ENCODE results near the gene PPP1R12B. TPM values are rescaled to one million over a fixed set of nuclear protein-coding genes. Genes with fewer than 3 reads are reported as not detected.
"Not testable (repeated sequence)": the region's sequence is repeated elsewhere in the genome, so short reads cannot be mapped to it uniquely, and the experiment has no call there.

Gene PPP1R12B
- total RNA-seq, 1 donor from 2014 or later = 13.5 TPM

GRCh38 chr1:202600432-202601041 lies 252.0 kb downstream of the PPP1R12B start:
- Mint-ChIP-seq H3K36me3 (ENCODE audit: low read depth) (no peaks in the 10 kb centered on the region), H3K27ac (no peak overlapping the region)

DNA sequence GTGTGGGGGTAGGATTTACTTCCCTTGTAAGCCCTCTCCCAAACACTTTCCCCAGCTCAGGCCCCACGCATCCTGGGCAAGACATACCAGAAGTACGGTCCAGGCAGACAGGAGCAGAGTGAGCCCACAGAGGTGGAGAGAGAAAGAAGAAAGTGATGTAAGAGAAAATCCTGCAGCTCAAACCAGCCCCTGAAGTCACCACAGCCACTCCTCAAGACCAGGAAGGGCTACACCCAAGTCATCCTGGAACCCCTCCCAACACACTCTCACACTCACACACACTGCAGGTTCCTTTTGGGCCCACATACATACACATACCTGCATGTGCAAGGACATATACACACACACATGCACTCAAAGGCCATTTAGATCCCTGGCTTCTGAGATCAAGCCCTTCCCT lies 254.9 kb downstream of the PPP1R12B start:
- intact Hi-C loops (cut with micrococcal nuclease) = no loop called here
- Mint-ChIP-seq H3K4me3 (ENCODE audit: low read depth) (no peak overlapping the region), H3K27me3 (ENCODE audit: low read depth) (no peaks in the 10 kb centered on the region), H3K9me3 (no peaks in the 10 kb centered on the region), H3K27ac (no peak overlapping the region), H3K36me3 (ENCODE audit: low read depth) (no peaks in the 10 kb centered on the region), H3K4me1 (ENCODE audit: low read depth) (no peaks in the 10 kb centered on the region)
- no peak for DNase-seq (ENCODE audit: low spot score)

More at GRCh38 chr1:202600432-202601041, 252.0 kb downstream of the PPP1R12B start:
- Mint-ChIP-seq H3K27me3 (ENCODE audit: low read depth) (no peaks in the 10 kb centered on the region), H3K4me3 (ENCODE audit: low read depth) (no peak overlapping the region), H3K4me1 (ENCODE audit: low read depth) (no peaks in the 10 kb centered on the region), H3K9me3 (no peaks in the 10 kb centered on the region)
- no peak for DNase-seq (ENCODE audit: low spot score)
- intact Hi-C loops (cut with micrococcal nuclease) = no loop called here

GRCh38 chr1:202605515-202605914 lies 257.0 kb downstream of the PPP1R12B start:
- Mint-ChIP-seq H3K4me1 (ENCODE audit: low read depth) (no peaks in the 10 kb centered on the region), H3K27me3 (ENCODE audit: low read depth) (no peaks in the 10 kb centered on the region), H3K9me3 (no peaks in the 10 kb centered on the region), H3K27ac (no peak overlapping the region), H3K36me3 (ENCODE audit: low read depth) (no peaks in the 10 kb centered on the region), H3K4me3 (ENCODE audit: low read depth) (no peak overlapping the region)
- no peak for DNase-seq (ENCODE audit: low spot score)
- intact Hi-C loops (cut with micrococcal nuclease) = no loop called here

DNA sequence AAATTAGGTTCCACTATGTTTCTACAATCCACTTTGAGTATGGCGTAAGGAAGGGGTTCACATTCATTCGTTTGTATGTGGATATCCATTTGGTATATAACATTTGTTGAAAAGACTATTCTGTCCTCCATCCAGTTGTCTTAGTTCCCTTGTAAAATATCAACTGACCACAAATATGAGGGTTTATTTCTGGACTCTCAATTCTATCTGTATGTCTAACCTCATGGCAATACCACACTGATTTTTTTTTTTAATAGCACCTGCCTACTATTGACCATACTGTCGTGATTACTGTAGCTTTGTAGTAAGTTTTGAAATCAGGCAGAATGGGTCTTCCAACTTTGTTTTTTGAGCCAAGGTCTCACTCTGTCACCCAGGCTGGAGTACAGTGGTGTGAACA lies 263.5 kb downstream of the PPP1R12B start:
- H3K27ac Mint-ChIP-seq; intact Hi-C loops (cut with micrococcal nuclease); DNase-seq (ENCODE audit: low spot score); H3K9me3 Mint-ChIP-seq; H3K4me3 Mint-ChIP-seq (ENCODE audit: low read depth); H3K36me3 Mint-ChIP-seq (ENCODE audit: low read depth): not testable (repeated sequence)
- peaks cover 10% of the 10 kb centered on the region for H3K27me3 Mint-ChIP-seq (ENCODE audit: low read depth)
- peaks cover 21% of the 10 kb centered on the region for H3K4me1 Mint-ChIP-seq (ENCODE audit: low read depth)

DNA sequence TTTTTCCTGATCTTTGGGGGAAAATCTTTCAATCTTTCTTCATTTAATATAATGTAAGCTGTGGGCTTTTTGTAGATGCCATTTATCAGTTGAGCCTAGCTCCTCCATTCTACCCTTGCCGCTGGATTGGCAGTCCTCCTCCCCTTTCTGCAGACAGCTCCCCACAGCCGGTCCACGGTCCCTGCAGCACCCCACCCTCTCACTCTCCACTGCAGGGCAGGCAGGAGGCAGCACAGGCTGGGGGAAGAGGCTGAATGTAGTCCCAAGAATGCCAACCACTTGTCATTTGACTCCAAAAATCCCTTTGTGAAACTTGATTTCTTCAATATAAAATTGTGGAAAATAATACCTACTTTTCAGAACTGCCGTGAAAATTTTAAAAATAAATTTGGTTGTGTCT lies 265.1 kb downstream of the PPP1R12B start:
- no peak for DNase-seq (ENCODE audit: low spot score)
- intact Hi-C loops (cut with micrococcal nuclease) = no loop called here
- Mint-ChIP-seq H3K4me3 (ENCODE audit: low read depth) (no peak overlapping the region), H3K27ac (no peak overlapping the region), H3K4me1 (ENCODE audit: low read depth) (peaks cover 21% of the 10 kb centered on the region), H3K9me3 (no peaks in the 10 kb centered on the region), H3K27me3 (ENCODE audit: low read depth) (peaks cover 18% of the 10 kb centered on the region), H3K36me3 (ENCODE audit: low read depth) (no peaks in the 10 kb centered on the region)

- H3K4me1 Mint-ChIP-seq (ENCODE audit: low read depth) = peaks cover 21% of the 10 kb centered on the region
- not testable (repeated sequence) for H3K36me3 Mint-ChIP-seq (ENCODE audit: low read depth); DNase-seq (ENCODE audit: low spot score)
Observed at GRCh38 chr1:202614363-202615207, 266.1 kb downstream of the PPP1R12B start.

GRCh38 chr1:202615208-202615500 lies 266.7 kb downstream of the PPP1R12B start:
- H3K4me3 Mint-ChIP-seq (ENCODE audit: low read depth); H3K9me3 Mint-ChIP-seq; DNase-seq (ENCODE audit: low spot score); intact Hi-C loops (cut with micrococcal nuclease); H3K36me3 Mint-ChIP-seq (ENCODE audit: low read depth); H3K27ac Mint-ChIP-seq: not testable (repeated sequence)
- Mint-ChIP-seq H3K27me3 (ENCODE audit: low read depth) (peaks cover 23% of the 10 kb centered on the region), H3K4me1 (ENCODE audit: low read depth) (peaks cover 21% of the 10 kb centered on the region)

More at GRCh38 chr1:202614363-202615207, 266.1 kb downstream of the PPP1R12B start:
- H3K4me3 Mint-ChIP-seq (ENCODE audit: low read depth); intact Hi-C loops (cut with micrococcal nuclease); H3K27ac Mint-ChIP-seq; H3K9me3 Mint-ChIP-seq: not testable (repeated sequence)
- H3K27me3 Mint-ChIP-seq (ENCODE audit: low read depth) = peaks cover 19% of the 10 kb centered on the region

GRCh38 chr1:202615501-202616354 lies 267.2 kb downstream of the PPP1R12B start:
- H3K4me1 Mint-ChIP-seq (ENCODE audit: low read depth) = peaks cover 21% of the 10 kb centered on the region
- intact Hi-C loops (cut with micrococcal nuclease) = no loop called here
- no peaks in the 10 kb centered on the region for H3K36me3 Mint-ChIP-seq (ENCODE audit: low read depth)
- DNase-seq (ENCODE audit: low spot score) = no peak
- no peaks in the 10 kb centered on the region for H3K9me3 Mint-ChIP-seq
- H3K27me3 Mint-ChIP-seq (ENCODE audit: low read depth) = peaks cover 25% of the 10 kb centered on the region
- no peak overlapping the region for H3K4me3 Mint-ChIP-seq (ENCODE audit: low read depth)
- H3K27ac Mint-ChIP-seq = peak overlapping the region; percentile 4

- no peaks in the 10 kb centered on the region for H3K9me3 Mint-ChIP-seq
- no peak overlapping the region for H3K4me3 Mint-ChIP-seq (ENCODE audit: low read depth)
- H3K27me3 Mint-ChIP-seq (ENCODE audit: low read depth) = peaks cover 26% of the 10 kb centered on the region
- no peak overlapping the region for H3K27ac Mint-ChIP-seq
- no peak for DNase-seq (ENCODE audit: low spot score)
- intact Hi-C loops (cut with micrococcal nuclease) = no loop called here
- peaks cover 21% of the 10 kb centered on the region for H3K4me1 Mint-ChIP-seq (ENCODE audit: low read depth)
- H3K36me3 Mint-ChIP-seq (ENCODE audit: low read depth) = no peaks in the 10 kb centered on the region
Observed at GRCh38 chr1:202616355-202616915, 267.9 kb downstream of the PPP1R12B start.

GRCh38 chr1:202619012-202619411 lies 270.5 kb downstream of the PPP1R12B start:
- H3K9me3 Mint-ChIP-seq; H3K27ac Mint-ChIP-seq; H3K4me3 Mint-ChIP-seq (ENCODE audit: low read depth); H3K36me3 Mint-ChIP-seq (ENCODE audit: low read depth); DNase-seq (ENCODE audit: low spot score); intact Hi-C loops (cut with micrococcal nuclease): not testable (repeated sequence)
- Mint-ChIP-seq H3K27me3 (ENCODE audit: low read depth) (peaks cover 26% of the 10 kb centered on the region), H3K4me1 (ENCODE audit: low read depth) (peaks cover 21% of the 10 kb centered on the region)

DNA sequence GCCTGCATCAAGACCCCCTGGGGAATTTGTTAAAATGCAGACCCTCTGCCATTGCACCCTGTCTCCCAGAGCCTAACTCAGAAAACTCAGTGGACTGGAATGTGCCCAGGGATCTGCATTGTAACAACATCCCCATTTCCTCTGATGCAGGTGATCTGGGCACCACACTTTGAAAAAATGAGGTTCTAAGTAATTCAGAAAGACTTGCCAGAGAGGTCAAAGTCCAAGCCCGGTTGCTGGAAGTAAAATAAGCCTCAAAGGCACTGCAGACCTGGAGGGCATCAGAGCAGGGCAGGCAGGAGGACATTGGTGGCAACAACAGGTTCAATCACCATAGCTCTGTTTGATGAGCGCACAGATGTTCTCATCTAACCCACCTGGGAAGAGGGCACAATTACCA lies 271.0 kb downstream of the PPP1R12B start:
- Mint-ChIP-seq H3K27me3 (ENCODE audit: low read depth) (peaks cover 24% of the 10 kb centered on the region), H3K9me3 (no peaks in the 10 kb centered on the region), H3K27ac (no peak overlapping the region), H3K36me3 (ENCODE audit: low read depth) (no peaks in the 10 kb centered on the region), H3K4me3 (ENCODE audit: low read depth) (no peak overlapping the region), H3K4me1 (ENCODE audit: low read depth) (peaks cover 20% of the 10 kb centered on the region)
- intact Hi-C loops (cut with micrococcal nuclease) = no loop called here
- no peak for DNase-seq (ENCODE audit: low spot score)

- H3K36me3 Mint-ChIP-seq (ENCODE audit: low read depth); intact Hi-C loops (cut with micrococcal nuclease); H3K9me3 Mint-ChIP-seq; DNase-seq (ENCODE audit: low spot score); H3K4me3 Mint-ChIP-seq (ENCODE audit: low read depth); H3K27ac Mint-ChIP-seq: not testable (repeated sequence)
- Mint-ChIP-seq H3K4me1 (ENCODE audit: low read depth) (peaks cover 17% of the 10 kb centered on the region), H3K27me3 (ENCODE audit: low read depth) (peaks cover 23% of the 10 kb centered on the region)
Observed at GRCh38 chr1:202620036-202620435, 271.5 kb downstream of the PPP1R12B start.

Data from activated T-helper 2 cell treated with anti-CD3 and anti-CD28 coated beads, Interferon-gamma antibody, Interleukin-2, Interleukin-4, amounts not matched to agents 10 μg/mL and 5 μg/mL and 100 μg/mL, durations not matched to agents 14 hours and 24 hours and 36 hours (primary cell).